H1 (cell line): ENCODE measurements around the gene MORF4L1. TPM values are rescaled to one million over a fixed set of nuclear protein-coding genes. Genes with fewer than 3 reads are reported as not detected.

Experiments
- CTCF ChIA-PET: fragments of 300-600 bp; sonication (Branson Sonifier 250); formaldehyde crosslinking; loops from one replicate; lab custom pipeline; 2021; ENCODE audit not compliant: partially characterized antibody; lab: Charles Lee
- POLR2A ChIA-PET: fragments of 300-600 bp; sonication (Branson Sonifier 250); formaldehyde crosslinking; loops from one replicate; lab custom pipeline; 2021; ENCODE audit warnings: inconsistent platforms; ENCODE audit not compliant: partially characterized antibody; lab: Charles Lee
- DNase-seq, 2 experiments: peaks; one replicate each; pipeline versions ENCODE4 v3.0.0 to v3.0.0-alpha.2; 2010 to 2022; ENCODE audit warnings: low spot score in 2 of 2, low read depth in 1 of 2, mixed read lengths in 1 of 2
- FAIRE-seq: peaks from 2 replicates; lab custom pipeline; 2011; peaks lifted over from hg19 to GRCh38; lab: Jason Lieb, UNC
- H2AFZ ChIP-seq: 2 replicates; pipeline ENCODE4 v1.8.1; 2012; ENCODE audit warnings: low read length, inconsistent platforms
- H2AK5ac ChIP-seq: 2 replicates; pipeline ENCODE4 v1.6.1; 2013; ENCODE audit warnings: low read depth, low read length
- H2BK120ac ChIP-seq: replicated peaks from 2 replicates; pipeline ENCODE3; 2013; ENCODE audit warnings: low read depth, low read length, inconsistent platforms
- H2BK12ac ChIP-seq: 2 replicates; pipeline ENCODE4 v1.6.1; 2013; ENCODE audit warnings: low read depth, low read length
- H2BK15ac ChIP-seq: 2 replicates; pipeline ENCODE4 v1.6.1; 2013; ENCODE audit warnings: low read length
- H2BK20ac ChIP-seq: 2 replicates; pipeline ENCODE4 v1.6.1; 2013; ENCODE audit warnings: low read length
- H2BK5ac ChIP-seq: 2 replicates; pipeline ENCODE4 v1.6.1; 2013; ENCODE audit warnings: low read depth, low read length
- H3K14ac ChIP-seq: 2 replicates; pipeline ENCODE4 v1.6.1; 2013; ENCODE audit warnings: inconsistent platforms; ENCODE audit not compliant: insufficient read length
- H3K18ac ChIP-seq: 2 replicates; pipeline ENCODE4 v1.6.1; 2013; ENCODE audit warnings: low read length; ENCODE audit errors: extremely low read depth
- H3K23ac ChIP-seq: 2 replicates; pipeline ENCODE4 v1.6.1; 2013; ENCODE audit warnings: inconsistent platforms; ENCODE audit not compliant: insufficient read length
- H3K23me2 ChIP-seq: 2 replicates; pipeline ENCODE4 v1.6.1; 2013; ENCODE audit warnings: low read depth, low read length
- H3K27ac ChIP-seq: 2 replicates; pipeline ENCODE4 v1.6.1; 2011; ENCODE audit warnings: low read depth, low read length, inconsistent platforms
- H3K27me3 ChIP-seq, 4 experiments: replicated peaks in 1 of 4; 1 replicate in 1 of 4; 2 replicates in 3 of 4; pipeline versions ENCODE4 v1.6.1 to v1.8.1; 2011 to 2013; ENCODE audit warnings: low read length in 3 of 4, mild to moderate bottlenecking in 3 of 4, inconsistent platforms in 2 of 4, mixed read lengths in 2 of 4, moderate library complexity in 1 of 4; ENCODE audit not compliant: control insufficient read depth in 3 of 4, insufficient read depth in 3 of 4; ENCODE audit errors: extremely low read depth in 1 of 4
- H3K36me3 ChIP-seq, 4 experiments: 2 replicates each; pipeline versions ENCODE4 v1.6.1 to v1.8.1; 2011 to 2013; ENCODE audit warnings: mild to moderate bottlenecking in 4 of 4, low read length in 3 of 4, moderate library complexity in 2 of 4, control low read depth in 1 of 4, inconsistent platforms in 1 of 4; ENCODE audit not compliant: insufficient read depth in 4 of 4, control insufficient read depth in 2 of 4
- H3K4ac ChIP-seq: replicated peaks from 2 replicates; pipeline ENCODE3; 2013; ENCODE audit warnings: low read length, low read depth, mixed read lengths, inconsistent platforms; ENCODE audit not compliant: insufficient read length
- H3K4me1 ChIP-seq, 4 experiments: replicated peaks in 1 of 4; 1 replicate in 1 of 4; 2 replicates in 3 of 4; pipeline versions ENCODE4 v1.6.1 to v1.8.1; 2011 to 2013; ENCODE audit warnings: low read length in 3 of 4, inconsistent platforms in 2 of 4, mixed read lengths in 1 of 4; ENCODE audit not compliant: insufficient read depth in 4 of 4, control insufficient read depth in 3 of 4
- H3K4me2 ChIP-seq, 2 experiments: 2 replicates each; pipeline versions ENCODE4 v1.6.1 to v1.8.1; 2011 to 2013; ENCODE audit warnings: low read depth in 2 of 2, low read length in 2 of 2, control low read depth in 1 of 2, inconsistent platforms in 1 of 2, mild to moderate bottlenecking in 1 of 2; ENCODE audit not compliant: insufficient read depth in 1 of 2
- H3K4me3 ChIP-seq, 4 experiments: fragments of 200-600, 300-600 bp in 1 of 4; sonication (generic), shearing (Covaris generic), sonication (Bioruptor Twin) in 1 of 4; 2 replicates each; pipeline versions ENCODE4 v1.5.1 to v1.8.1; 2011 to 2016; ENCODE audit warnings: low read length in 4 of 4, low read depth in 3 of 4, control low read depth in 2 of 4, inconsistent platforms in 2 of 4, mild to moderate bottlenecking in 2 of 4, mixed read lengths in 1 of 4, moderate library complexity in 1 of 4; ENCODE audit not compliant: insufficient read depth in 2 of 4; ENCODE audit errors: extremely low read depth in 1 of 4
- H3K56ac ChIP-seq: replicated peaks from 2 replicates; pipeline ENCODE3; 2013; ENCODE audit warnings: low read depth, mild to moderate bottlenecking, mixed read lengths, low read length, inconsistent platforms; ENCODE audit not compliant: insufficient read length
- H3K79me1 ChIP-seq: 2 replicates; pipeline ENCODE4 v1.6.1; 2013; ENCODE audit warnings: low read depth, low read length, control low read depth
- H3K79me2 ChIP-seq, 2 experiments: 2 replicates each; pipeline versions ENCODE4 v1.6.1 to v1.8.1; 2012 to 2013; ENCODE audit warnings: low read length in 2 of 2, mild to moderate bottlenecking in 2 of 2, inconsistent platforms in 1 of 2; ENCODE audit not compliant: insufficient read depth in 2 of 2, control insufficient read depth in 1 of 2
- H3K9ac ChIP-seq, 4 experiments: replicated peaks in 1 of 4; 1 replicate in 1 of 4; 2 replicates in 3 of 4; pipeline versions ENCODE4 v1.6.1 to v1.8.1; 2011 to 2013; ENCODE audit warnings: low read depth in 3 of 4, low read length in 3 of 4, control low read depth in 2 of 4, mild to moderate bottlenecking in 2 of 4, moderate library complexity in 2 of 4, inconsistent platforms in 1 of 4; ENCODE audit errors: extremely low read depth in 1 of 4
- H3K9me3 ChIP-seq, 2 experiments: 2 replicates each; pipeline versions ENCODE4 v1.6.1 to v1.8.1; 2012 to 2013; ENCODE audit warnings: mild to moderate bottlenecking in 2 of 2, moderate library complexity in 2 of 2, control low read depth in 1 of 2, inconsistent platforms in 1 of 2, low read depth in 1 of 2, low read length in 1 of 2, mixed read lengths in 1 of 2; ENCODE audit not compliant: insufficient read depth in 2 of 2
- H4K20me1 ChIP-seq, 2 experiments: replicated peaks in 1 of 2; 2 replicates each; pipeline versions ENCODE3 to v1.8.1; 2011 to 2013; ENCODE audit warnings: inconsistent platforms in 2 of 2, low read length in 2 of 2, mild to moderate bottlenecking in 1 of 2; ENCODE audit not compliant: insufficient read depth in 2 of 2, control insufficient read depth in 1 of 2
- H4K5ac ChIP-seq: 2 replicates; pipeline ENCODE4 v1.6.1; 2013; ENCODE audit warnings: low read length, low read depth, mixed read lengths, inconsistent platforms; ENCODE audit not compliant: insufficient read length
- H4K8ac ChIP-seq: 2 replicates; pipeline ENCODE4 v1.8.0; 2013; ENCODE audit warnings: mild to moderate bottlenecking, moderate library complexity, low read length, inconsistent platforms; ENCODE audit not compliant: insufficient read depth; ENCODE audit errors: extremely low read depth
- H4K91ac ChIP-seq: replicated peaks from 2 replicates; pipeline ENCODE3; 2013; ENCODE audit warnings: low read length, mixed read lengths, inconsistent platforms; ENCODE audit not compliant: insufficient read length
- ATF2 ChIP-seq: IDR thresholded peaks from 2 replicates; pipeline ENCODE4 v1.6.1; 2012; ENCODE audit warnings: low read length, inconsistent platforms
- CEBPB ChIP-seq: IDR thresholded peaks from 2 replicates; pipeline ENCODE4 v1.6.1; 2012; ENCODE audit warnings: low read depth, low read length
- CHD1 ChIP-seq: IDR thresholded peaks from 2 replicates; pipeline ENCODE4 v1.6.1; 2012; ENCODE audit warnings: low read depth, low read length, improper control_type of control experiment
- KDM4A ChIP-seq: IDR thresholded peaks from one replicate; pipeline ENCODE4 v1.7.1; 2012; ENCODE audit warnings: low read depth, mild to moderate bottlenecking, moderate library complexity, low read length, inconsistent platforms; ENCODE audit not compliant: severe bottlenecking
- KDM5A ChIP-seq: fragments of 200-600 bp; IDR thresholded peaks from 2 replicates; pipeline ENCODE4 v1.7.1; 2012; ENCODE audit warnings: mild to moderate bottlenecking, low read length, inconsistent platforms, mixed read lengths
- PHF8 ChIP-seq: fragments of 200-600 bp; sonication (generic); conservative IDR thresholded peaks from 2 replicates; pipeline ENCODE4 v1.7.1; 2012; ENCODE audit warnings: low read depth, mild to moderate bottlenecking, inconsistent platforms, low read length, moderate library complexity
- SIX5 ChIP-seq: IDR thresholded peaks from 2 replicates; pipeline ENCODE4 v1.6.1; 2011; ENCODE audit warnings: mild to moderate bottlenecking, low read depth, low read length
- SP1 ChIP-seq: IDR thresholded peaks from 2 replicates; pipeline ENCODE4 v1.6.1; 2011; ENCODE audit warnings: low read depth, low read length
- USF2 ChIP-seq: IDR thresholded peaks from 2 replicates; pipeline ENCODE4 v1.6.1; 2011; ENCODE audit warnings: low read length, improper control_type of control experiment
- ZNF274 ChIP-seq: IDR thresholded peaks from 2 replicates; pipeline ENCODE4 v1.7.0; 2012; ENCODE audit warnings: low read length, borderline replicate concordance; ENCODE audit errors: extremely low read depth
- WGBS, 2 experiments: shearing (Covaris generic) in 1 of 2; methylation state at CpG; one replicate each; pipeline versions ENCODE4 v1.1.6 to v1.1.7; 2013 to 2015; ENCODE audit warnings: low lambda C conversion rate in 2 of 2, mixed read lengths in 2 of 2, inconsistent platforms in 1 of 2, low coverage in 1 of 2, missing lambda C conversion rate in 1 of 2; ENCODE audit not compliant: insufficient replicate concordance in 2 of 2, insufficient coverage in 1 of 2, insufficient read length in 1 of 2; ENCODE audit errors: extremely low coverage in 1 of 2, missing lambda C conversion rate in 1 of 2; 5-methylcytosine and 5-hydroxymethylcytosine counted together
- polyA plus RNA-seq, 7 experiments: library from polyadenylated mRNA; depleted of rRNA in 3 of 7; stranded (reverse) in 5 of 7; unstranded in 2 of 7; fragments of >200 nt in 5 of 7; fragments of 200-250 nt in 2 of 7; gene quantifications; 1 replicate in 5 of 7; 2 replicates in 1 of 7; 4 replicates in 1 of 7; pipeline versions ENCODE4 v1.2.1 to v1.2.3, GENCODE V29; 2011 to 2013; ENCODE audit warnings: missing spikeins in 2 of 7, mixed read lengths in 2 of 7
- total RNA-seq: library from RNA; stranded (reverse); fragmentation: NEBNext Ultra II Directional; extraction: Animal tissue kit (Norgen Biotek cat#: 25700); gene quantifications from 2 replicates; pipeline ENCODE4 v1.2.1, GENCODE V29; 2021

The MORF4L1 gene
- total and polyA plus RNA-seq, 2 of the 8 experiments (the other 6 are each of a cell fraction or from before 2014, with no cell fraction given) = 260 to 533 TPM

- CTCF ChIA-PET = interaction anchor here (1.0 kb wide), 1 partner anchor 14 kb away, joined by 3 read pairs; no protein-coding TSS in a partner anchor
- no peak for TF ChIP-seq USF2
- no peak for TF ChIP-seq KDM5A
- TF ChIP-seq PHF8 = no peak
- no peak for TF ChIP-seq CEBPB
- no peak for TF ChIP-seq SP1
- no peak for TF ChIP-seq ZNF274
- TF ChIP-seq ATF2 = no peak
- TF ChIP-seq KDM4A = no peak
- no peak for TF ChIP-seq SIX5
- TF ChIP-seq CHD1 = no peak
Measured at GRCh38 chr15:78938658-78939488, 66.2 kb downstream of the MORF4L1 start.

More at GRCh38 chr15:78938658-78939488, 66.2 kb downstream of the MORF4L1 start:
- Histone ChIP-seq H3K9me3 (no peaks in the 10 kb centered on the region), H3K14ac (no peak overlapping the region), H3K27me3 (peaks cover 0 to 3% (median 2%) of the 10 kb centered on the region in 4 experiments; a peak in 3 of 7 replicates), H3K56ac (no peak overlapping the region), H3K4me3 (no peak overlapping the region), H3K79me2 (no peaks in the 10 kb centered on the region), H3K79me1 (no peaks in the 10 kb centered on the region), H2BK15ac (no peak overlapping the region), H4K91ac (no peak overlapping the region), H2BK120ac (no peak overlapping the region), H3K18ac (no peak overlapping the region), H3K27ac (no peak overlapping the region), H3K4me1 (peaks cover 0 to 2% (median under 1%) of the 10 kb centered on the region in 4 experiments; a peak in 1 of 7 replicates), H2AK5ac (no peak overlapping the region), H3K36me3 (peaks cover 0 to 6% (median 0%) of the 10 kb centered on the region in 4 experiments; a peak in 2 of 8 replicates), H3K23ac (no peak overlapping the region), H3K9ac (no peak overlapping the region), H3K23me2 (no peaks in the 10 kb centered on the region), H4K20me1 (no peaks in the 10 kb centered on the region), H2BK12ac (no peak overlapping the region), H2BK20ac (no peak overlapping the region), H3K4ac (no peak overlapping the region), H4K5ac (no peak overlapping the region), H4K8ac (no peak overlapping the region), H2BK5ac (no peak overlapping the region), H3K4me2 (no peak overlapping the region), H2AFZ (no peak overlapping the region)
- no peak for FAIRE-seq
- POLR2A ChIA-PET = no interaction called here
- WGBS, 2 experiments = 89% methylated on average over 6 of the region's 6 CpGs; no CpG with 5 or more reads in 1 of the 2 experiments
- DNase-seq = no peak
